ENCODE results near the gene NINJ2.

Gene NINJ2

GRCh38 chr12:563787-564298 is 99.4 kb downstream of the NINJ2 start:
- DNase-seq = no peak

- no peak for DNase-seq
Observed at GRCh38 chr12:563250-563781, 99.9 kb downstream of the NINJ2 start.

- no peak for DNase-seq
Observed at GRCh38 chr12:562634-563033, 100.6 kb downstream of the NINJ2 start.

GRCh38 chr12:561908-562593 is 101.2 kb downstream of the NINJ2 start:
- DNase-seq = no peak

GRCh38 chr12:561391-561705 is 101.9 kb downstream of the NINJ2 start:
- no peak for DNase-seq

GRCh38 chr12:560691-561390 is 102.4 kb downstream of the NINJ2 start:
- no peak for DNase-seq

- no peak for DNase-seq
Observed at GRCh38 chr12:559906-560455, 103.3 kb downstream of the NINJ2 start.

- no peak for DNase-seq
Observed at GRCh38 chr12:559208-559905, 103.9 kb downstream of the NINJ2 start.

GRCh38 chr12:558580-558979 is 104.7 kb downstream of the NINJ2 start:
- no peak for DNase-seq

- no peak for DNase-seq
Observed at GRCh38 chr12:556498-556897, 106.7 kb downstream of the NINJ2 start.

GRCh38 chr12:554001-554285 is 109.3 kb downstream of the NINJ2 start:
- DNase-seq = no peak

GRCh38 chr12:553216-554000 is 109.8 kb downstream of the NINJ2 start:
- no peak for DNase-seq

GRCh38 chr12:552466-552865 is 110.8 kb downstream of the NINJ2 start:
- no peak for DNase-seq

GRCh38 chr12:550473-551260 is 112.6 kb downstream of the NINJ2 start:
- no peak for DNase-seq

- DNase-seq = no peak
Observed at GRCh38 chr12:549476-550082, 113.7 kb downstream of the NINJ2 start.

- no peak for DNase-seq
Observed at GRCh38 chr12:547883-548470, 115.3 kb downstream of the NINJ2 start.

- no peak for DNase-seq
Observed at GRCh38 chr12:546920-547845, 116.1 kb downstream of the NINJ2 start.

GRCh38 chr12:546265-546919 is 116.9 kb downstream of the NINJ2 start:
- no peak for DNase-seq

GRCh38 chr12:545835-546234 is 117.4 kb downstream of the NINJ2 start:
- DNase-seq = no peak
